Lung (tissue), 12 donors: Measurements from ENCODE around the gene VWA3A. TPM values are rescaled to one million over a fixed set of nuclear protein-coding genes. Genes with fewer than 3 reads are reported as not detected.
"Not testable (repeated sequence)": the region's sequence is repeated elsewhere in the genome, so short reads cannot be mapped to it uniquely, and the experiment has no call there.

Experiments used
- ATAC-seq: fragments of 200-7000 bp; cut with Tn5 transposase; one replicate; pipeline ENCODE4 v1.9.1; 2020; ENCODE audit warnings: moderate number of reproducible peaks; ENCODE audit not compliant: insufficient read depth, low FRiP score
- DNase-seq, 3 donors: peaks; one replicate each; pipeline ENCODE4 v3.0.0-alpha.2; 2013 to 2017
- H3K27ac ChIP-seq, 2 donors: one replicate each; pipeline ENCODE4 v1.5.1; 2013; ENCODE audit warnings: mild to moderate bottlenecking in 2 of 2, moderate library complexity in 2 of 2, control low read depth in 1 of 2, inconsistent platforms in 1 of 2, low read depth in 1 of 2, low read length in 1 of 2
- H3K27me3 ChIP-seq, 3 donors: one replicate each; pipeline ENCODE4 v1.5.1; 2013; ENCODE audit warnings: low read length in 2 of 3; ENCODE audit not compliant: control insufficient read depth in 3 of 3, insufficient read depth in 3 of 3
- H3K36me3 ChIP-seq, 4 donors: one replicate each; pipeline ENCODE4 v1.5.1; 2013; ENCODE audit warnings: low read length in 4 of 4, mild to moderate bottlenecking in 1 of 4, moderate library complexity in 1 of 4; ENCODE audit not compliant: control insufficient read depth in 4 of 4, insufficient read depth in 4 of 4
- H3K4me1 ChIP-seq, 5 donors: one replicate each; pipeline ENCODE4 v1.5.1; 2013; ENCODE audit warnings: low read length in 5 of 5, mild to moderate bottlenecking in 2 of 5, moderate library complexity in 1 of 5; ENCODE audit not compliant: control insufficient read depth in 5 of 5, insufficient read depth in 5 of 5
- H3K4me3 ChIP-seq: one replicate; pipeline ENCODE4 v1.5.1; 2013; ENCODE audit warnings: mild to moderate bottlenecking, control low read depth, moderate library complexity
- H3K9ac ChIP-seq, 2 donors: one replicate each; pipeline ENCODE4 v1.5.1; 2013; ENCODE audit warnings: low read length in 2 of 2, control low read depth in 1 of 2; ENCODE audit not compliant: insufficient read depth in 1 of 2
- H3K9me3 ChIP-seq, 4 donors: one replicate each; pipeline ENCODE4 v1.5.1; 2013; ENCODE audit warnings: low read length in 3 of 4, mild to moderate bottlenecking in 1 of 4, moderate library complexity in 1 of 4; ENCODE audit not compliant: control insufficient read depth in 4 of 4, insufficient read depth in 3 of 4
- CTCF ChIP-seq: IDR thresholded peaks from 2 replicates; pipeline ENCODE4 v1.5.1; 2012; ENCODE audit warnings: mild to moderate bottlenecking; ENCODE audit errors: control extremely low read depth, extremely low read depth
- WGBS, 2 donors: extraction: QIAGEN DNeasy Blood & Tissue Kit; methylation state at CpG; one replicate each; pipeline ENCODE4 v1.1.7; 2013; 5-methylcytosine and 5-hydroxymethylcytosine counted together
- polyA plus RNA-seq, 2 donors: library from polyadenylated mRNA; stranded (reverse); fragments of 200-250 nt; gene quantifications; one replicate each; pipeline ENCODE4 v1.2.1, GENCODE V29; 2013
- total RNA-seq, 2 donors: library from RNA; depleted of rRNA in 1 of 2; stranded (reverse); fragments of >200 nt in 1 of 2; gene quantifications; one replicate each; pipeline ENCODE4 v1.2.1, GENCODE V29; 2014 to 2021
- donor health status: control.
- donor health status: control.
- donor health status: Bipolar disorder and iron deficiency.
- donor health status: healthy.
- donor health status: DM: yes; HTN: yes; CAD: no.

The VWA3A gene
- total and polyA plus RNA-seq, 4 donors, result 2.4 to 15.1 (median 8.7) TPM

- WGBS, 2 donors, result 81 to 83% methylated on average over 9 of the region's 9 CpGs
- no peak overlapping the region for H3K9ac ChIP-seq
Observed at GRCh38 chr16:22194707-22195444, 102.5 kb downstream of the VWA3A start.

GRCh38 chr16:22195445-22195694 lies 103.0 kb downstream of the VWA3A start:
- no peaks in the 10 kb centered on the region for H3K27me3 ChIP-seq
- no peak for TF ChIP-seq CTCF
- H3K9ac ChIP-seq, result no peak overlapping the region
- ATAC-seq (no peak), DNase-seq (no peak)
- H3K4me1 ChIP-seq, result peaks cover 0 to 13% (median 3%) of the 10 kb centered on the region in 5 donors
- no peaks in the 10 kb centered on the region for H3K9me3 ChIP-seq
- H3K4me3 ChIP-seq, result no peak overlapping the region
- H3K27ac ChIP-seq, result peak overlapping the region in 1 of 2 donors; percentile 81
- H3K36me3 ChIP-seq, result no peaks in the 10 kb centered on the region

More at GRCh38 chr16:22194707-22195444, 102.5 kb downstream of the VWA3A start:
- no peak for TF ChIP-seq CTCF
- Histone ChIP-seq H3K27me3 (no peaks in the 10 kb centered on the region), H3K4me1 (peaks cover 0 to 15% (median 3%) of the 10 kb centered on the region in 5 donors), H3K9me3 (no peaks in the 10 kb centered on the region), H3K36me3 (no peaks in the 10 kb centered on the region), H3K4me3 (no peak overlapping the region), H3K27ac (no peak overlapping the region)
- DNase-seq (no peak), ATAC-seq (no peak)

- H3K4me3 ChIP-seq, result peak overlapping the region; percentile 37
- peak overlapping the region; percentile 24 to 81 for H3K27ac ChIP-seq
- DNase-seq (peak; percentile 97), ATAC-seq (peak; percentile 27)
- peaks cover 0 to 13% (median 3%) of the 10 kb centered on the region in 5 donors for H3K4me1 ChIP-seq
- no peaks in the 10 kb centered on the region for H3K27me3 ChIP-seq
- TF ChIP-seq CTCF, result peak; percentile 68
- no peaks in the 10 kb centered on the region for H3K36me3 ChIP-seq
- peak overlapping the region; percentile 13 to 94 for H3K9ac ChIP-seq
- WGBS, 2 donors, result 3% methylated on average over 39 of the region's 39 CpGs
- H3K9me3 ChIP-seq, result no peaks in the 10 kb centered on the region
Observed at GRCh38 chr16:22195695-22196558, 103.6 kb downstream of the VWA3A start.

- not testable (repeated sequence) for H3K27ac ChIP-seq, H3K27me3 ChIP-seq, H3K9ac ChIP-seq, H3K9me3 ChIP-seq, DNase-seq, ATAC-seq, H3K4me3 ChIP-seq, H3K36me3 ChIP-seq
- WGBS, 2 donors, result 37% methylated on average over 20 of the region's 20 CpGs
- peaks cover 0 to 12% (median 2%) of the 10 kb centered on the region in 5 donors for H3K4me1 ChIP-seq
Observed at GRCh38 chr16:22196559-22197168, 104.3 kb downstream of the VWA3A start.
